GM12865 (cell line): ENCODE results near the gene ERCC1.
A peak's percentile ranks its signal among the peaks of the same experiment; 100 is the strongest.

Experiments
- DNase-seq: peaks from one replicate; pipeline ENCODE4 v3.0.0; 2010; ENCODE audit warnings: low read depth
- H3K4me3 ChIP-seq: 2 replicates; pipeline ENCODE4 v1.5.1; 2011; ENCODE audit warnings: mild to moderate bottlenecking, low read depth, low read length, control low read depth
- TF ChIP-seq, protein P1 (sequence below): IDR thresholded peaks from 2 replicates; pipeline ENCODE4 v1.5.1; 2011; ENCODE audit warnings: low read length, control low read depth, low read depth, inconsistent platforms; ENCODE audit not compliant: insufficient read depth; ENCODE audit errors: missing control alignments

Gene ERCC1

DNA sequence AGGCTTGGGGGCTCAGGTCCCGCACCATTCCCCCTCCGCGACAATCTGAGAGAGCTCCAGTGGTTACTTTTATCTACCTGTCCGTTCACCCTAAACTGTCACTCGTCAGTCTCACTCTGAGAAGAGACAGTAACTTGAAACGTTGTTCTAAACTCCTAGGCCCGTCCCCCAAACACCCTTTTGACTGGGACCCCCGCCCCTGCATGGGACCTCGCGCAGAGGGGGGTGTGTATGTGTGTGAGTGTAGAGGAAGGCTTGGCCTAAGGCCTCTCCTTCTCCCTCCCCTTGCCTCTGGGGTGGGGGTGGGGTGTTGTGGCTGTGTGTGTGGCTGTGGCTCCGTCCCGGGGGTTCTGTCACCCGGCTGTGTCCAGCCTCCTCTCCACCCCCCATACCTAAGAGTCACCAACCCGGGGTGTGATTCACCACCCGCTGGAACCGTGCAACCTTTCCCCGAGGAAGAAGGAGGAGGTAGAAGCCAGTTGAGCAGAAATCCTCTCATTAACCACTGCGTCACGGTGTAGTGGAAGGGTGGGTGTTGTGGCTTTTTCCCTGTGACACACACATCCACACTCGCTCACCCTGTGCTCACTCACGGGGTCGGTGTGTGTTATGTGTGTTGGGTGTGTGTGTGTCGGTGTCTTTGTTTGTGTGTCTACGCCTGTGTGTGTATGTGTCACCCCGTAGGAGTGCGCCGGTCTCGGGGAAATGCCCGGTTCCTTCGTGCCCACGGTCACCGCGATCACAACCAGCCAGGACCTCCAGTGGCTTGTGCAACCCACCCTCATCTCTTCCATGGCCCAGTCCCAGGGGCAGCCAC lies 46.4 kb upstream of the ERCC1 start:
- peak overlapping the region; percentile 81 for H3K4me3 ChIP-seq
- TF ChIP-seq, protein P1, sequence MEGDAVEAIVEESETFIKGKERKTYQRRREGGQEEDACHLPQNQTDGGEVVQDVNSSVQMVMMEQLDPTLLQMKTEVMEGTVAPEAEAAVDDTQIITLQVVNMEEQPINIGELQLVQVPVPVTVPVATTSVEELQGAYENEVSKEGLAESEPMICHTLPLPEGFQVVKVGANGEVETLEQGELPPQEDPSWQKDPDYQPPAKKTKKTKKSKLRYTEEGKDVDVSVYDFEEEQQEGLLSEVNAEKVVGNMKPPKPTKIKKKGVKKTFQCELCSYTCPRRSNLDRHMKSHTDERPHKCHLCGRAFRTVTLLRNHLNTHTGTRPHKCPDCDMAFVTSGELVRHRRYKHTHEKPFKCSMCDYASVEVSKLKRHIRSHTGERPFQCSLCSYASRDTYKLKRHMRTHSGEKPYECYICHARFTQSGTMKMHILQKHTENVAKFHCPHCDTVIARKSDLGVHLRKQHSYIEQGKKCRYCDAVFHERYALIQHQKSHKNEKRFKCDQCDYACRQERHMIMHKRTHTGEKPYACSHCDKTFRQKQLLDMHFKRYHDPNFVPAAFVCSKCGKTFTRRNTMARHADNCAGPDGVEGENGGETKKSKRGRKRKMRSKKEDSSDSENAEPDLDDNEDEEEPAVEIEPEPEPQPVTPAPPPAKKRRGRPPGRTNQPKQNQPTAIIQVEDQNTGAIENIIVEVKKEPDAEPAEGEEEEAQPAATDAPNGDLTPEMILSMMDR = no peak
- DNase-seq = no peak

DNA sequence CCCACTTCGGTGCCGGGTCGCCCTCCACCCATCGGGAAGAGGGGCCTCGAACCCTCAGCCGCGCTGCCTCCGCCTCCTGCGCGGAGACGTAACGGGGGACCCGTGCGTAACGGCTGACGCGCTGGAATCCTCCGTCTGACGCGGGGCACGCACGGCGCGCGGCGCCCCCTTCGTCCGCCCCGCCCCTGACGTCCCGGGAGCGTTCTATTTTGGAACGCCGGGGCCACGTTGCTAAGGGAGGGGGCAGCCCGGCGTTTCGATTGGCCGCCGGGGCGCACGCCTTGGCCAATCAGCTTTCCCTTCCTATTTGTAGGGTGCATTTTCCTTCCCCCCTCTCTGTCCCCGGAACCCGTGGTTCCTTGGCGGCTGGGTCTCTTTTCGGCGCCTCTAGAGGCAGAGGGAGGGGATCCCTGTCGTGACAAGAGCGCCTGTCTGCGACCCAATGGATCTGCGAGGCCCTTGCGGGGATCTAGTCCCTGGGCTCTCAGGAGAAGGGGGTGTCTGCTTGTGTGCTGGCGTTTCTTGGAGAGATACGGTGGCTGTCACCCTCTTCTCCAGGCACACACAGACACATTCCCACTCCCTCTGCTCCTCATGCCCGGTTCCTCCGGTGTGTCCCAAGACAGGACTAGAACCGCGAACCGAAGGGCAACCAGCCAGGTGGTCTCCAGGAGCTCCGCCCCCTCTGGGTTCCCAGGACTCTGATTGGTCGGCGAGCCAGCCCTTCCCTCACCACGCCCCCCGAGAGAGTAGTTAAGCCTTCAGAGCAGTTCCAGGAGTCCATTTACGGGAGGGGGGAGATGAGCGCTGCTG lies 45.6 kb upstream of the ERCC1 start:
- H3K4me3 ChIP-seq = peak overlapping the region; percentile 84
- TF ChIP-seq, protein P1 = no peak
- DNase-seq = peak; percentile 98

DNA sequence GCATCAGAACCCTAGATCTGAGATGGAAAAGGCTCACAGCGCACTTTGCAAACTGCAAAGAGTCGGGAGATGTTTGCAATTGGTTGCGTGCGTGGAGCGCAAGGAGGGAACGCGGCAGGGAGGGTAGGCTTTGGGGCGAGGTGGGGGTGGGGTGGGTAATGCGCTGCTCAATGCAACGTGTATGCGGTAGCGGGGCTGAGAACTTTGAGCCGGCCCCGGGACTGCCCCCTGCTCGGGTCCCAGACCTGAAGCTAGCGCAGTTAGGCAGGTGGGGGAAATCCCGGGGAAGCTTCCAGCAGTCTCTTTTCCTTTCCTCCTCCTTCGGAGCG lies 45.0 kb upstream of the ERCC1 start:
- no peak for DNase-seq
- H3K4me3 ChIP-seq = peak overlapping the region; percentile 84
- TF ChIP-seq, protein P1 = no peak

DNA sequence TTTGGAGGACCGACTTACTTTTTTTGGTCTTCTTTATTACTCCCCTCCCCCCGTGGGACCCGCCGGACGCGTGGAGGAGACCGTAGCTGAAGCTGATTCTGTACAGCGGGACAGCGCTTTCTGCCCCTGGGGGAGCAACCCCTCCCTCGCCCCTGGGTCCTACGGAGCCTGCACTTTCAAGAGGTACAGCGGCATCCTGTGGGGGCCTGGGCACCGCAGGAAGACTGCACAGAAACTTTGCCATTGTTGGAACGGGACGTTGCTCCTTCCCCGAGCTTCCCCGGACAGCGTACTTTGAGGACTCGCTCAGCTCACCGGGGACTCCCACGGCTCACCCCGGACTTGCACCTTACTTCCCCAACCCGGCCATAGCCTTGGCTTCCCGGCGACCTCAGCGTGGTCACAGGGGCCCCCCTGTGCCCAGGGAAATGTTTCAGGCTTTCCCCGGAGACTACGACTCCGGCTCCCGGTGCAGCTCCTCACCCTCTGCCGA lies 44.5 kb upstream of the ERCC1 start:
- DNase-seq = peak; percentile 31
- TF ChIP-seq, protein P1 = no peak
- H3K4me3 ChIP-seq = peak overlapping the region; percentile 84

DNA sequence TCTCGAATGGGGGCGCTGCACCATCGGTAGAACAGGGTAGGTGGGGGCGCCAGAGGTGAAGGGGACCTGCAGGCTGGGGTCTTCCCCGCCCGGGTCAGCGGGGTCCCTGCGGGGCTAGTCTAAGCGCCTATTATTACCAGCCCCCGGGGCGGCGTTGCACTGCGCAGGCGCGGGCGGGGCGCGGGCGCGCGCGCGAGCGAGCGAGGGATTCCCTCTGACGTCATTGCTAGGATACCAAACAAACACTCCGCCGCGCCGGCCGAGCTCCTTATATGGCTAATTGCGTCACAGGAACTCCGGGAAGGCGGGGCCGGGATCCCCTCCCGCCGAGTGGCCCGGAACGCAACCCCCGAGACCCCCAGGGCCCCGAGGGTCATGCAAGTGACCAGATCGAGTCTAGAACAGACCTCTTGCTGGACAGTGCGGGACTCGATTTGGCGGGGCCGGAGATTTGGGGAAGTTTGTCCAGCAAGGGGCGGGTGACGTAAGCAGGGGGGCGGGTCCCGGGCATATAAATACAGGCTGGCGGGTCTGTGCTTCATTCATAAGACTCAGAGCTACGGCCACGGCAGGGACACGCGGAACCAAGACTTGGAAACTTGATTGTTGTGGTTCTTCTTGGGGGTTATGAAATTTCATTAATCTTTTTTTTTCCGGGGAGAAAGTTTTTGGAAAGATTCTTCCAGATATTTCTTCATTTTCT lies 43.9 kb upstream of the ERCC1 start, which contains the start of gene FOSB:
FOSB (plus strand) TSS at position 541 of the 703 bp plus-strand sequence. CDS start 591 bp downstream, outside the sequence.
- H3K4me3 ChIP-seq = peak within 1 kb of the TSS; percentile 84
- DNase-seq = peak; percentile 96
- TF ChIP-seq, protein P1 = no peak

DNA sequence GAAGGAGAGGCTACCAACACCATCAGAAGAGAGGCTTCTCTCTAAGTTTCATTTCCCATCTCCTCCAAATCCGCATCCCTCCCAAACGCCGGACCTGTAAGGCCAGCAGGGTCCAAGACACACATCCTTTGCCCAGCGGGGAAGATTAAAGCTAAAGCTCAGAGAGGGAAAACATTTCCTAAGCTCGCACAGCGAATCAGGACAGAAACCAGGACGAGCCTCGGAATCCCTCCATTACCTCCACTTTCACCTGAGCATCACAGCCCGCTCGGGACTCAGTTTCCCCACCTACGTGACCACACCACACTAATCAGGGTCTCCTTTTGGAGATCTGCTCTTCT lies 43.4 kb upstream of the ERCC1 start:
- TF ChIP-seq, protein P1 = no peak
- no peak for DNase-seq
- peak overlapping the region; percentile 84 for H3K4me3 ChIP-seq
